Loucy (cell line): ENCODE measurements around the gene SLC26A11.

Experiments
- H2AFZ ChIP-seq: fragments of 200-600 bp; sonication (generic); 2 replicates; pipeline ENCODE4 v1.6.0; 2016; ENCODE audit warnings: antibody characterized with exemption, mild to moderate bottlenecking, low read length, moderate library complexity
- H3F3A ChIP-seq: fragments of 200-600 bp; 2 replicates; pipeline ENCODE4 v1.6.0; 2016; ENCODE audit warnings: antibody characterized with exemption, low read depth, mild to moderate bottlenecking
- H3K27me3 ChIP-seq: fragments of 200-600 bp; sonication (generic); 2 replicates; pipeline ENCODE4 v1.6.1; 2014; ENCODE audit warnings: low read length, mild to moderate bottlenecking; ENCODE audit not compliant: insufficient read depth, poor library complexity, severe bottlenecking
- H3K36me3 ChIP-seq: fragments of 200-600 bp; sonication (generic); 2 replicates; pipeline ENCODE4 v1.6.1; 2016; ENCODE audit warnings: low read length; ENCODE audit not compliant: insufficient read depth
- H3K4me1 ChIP-seq: fragments of 200-600 bp; sonication (generic); 2 replicates; pipeline ENCODE4 v1.5.1; 2014; ENCODE audit warnings: low read length, mild to moderate bottlenecking; ENCODE audit not compliant: insufficient read depth, poor library complexity, severe bottlenecking
- H3K4me2 ChIP-seq: fragments of 200-600 bp; sonication (generic); 2 replicates; pipeline ENCODE4 v1.6.0; 2014; ENCODE audit warnings: antibody characterized with exemption, low read length, low read depth, mild to moderate bottlenecking; ENCODE audit not compliant: poor library complexity, severe bottlenecking
- H3K4me3 ChIP-seq: fragments of 200-600 bp; sonication (generic); 2 replicates; pipeline ENCODE4 v1.5.1; 2014; ENCODE audit warnings: low read length, mild to moderate bottlenecking, mixed read lengths; ENCODE audit not compliant: poor library complexity, severe bottlenecking
- H3K79me2 ChIP-seq: fragments of 200-600 bp; sonication (generic); 2 replicates; pipeline ENCODE4 v1.6.1; 2014; ENCODE audit warnings: low read length; ENCODE audit not compliant: insufficient read depth
- H3K9ac ChIP-seq: fragments of 200-600 bp; sonication (generic); 2 replicates; pipeline ENCODE4 v1.6.0; 2014; ENCODE audit warnings: mild to moderate bottlenecking, low read depth, low read length, moderate library complexity; ENCODE audit not compliant: poor library complexity, severe bottlenecking
- H3K9me2 ChIP-seq: fragments of 200-600 bp; sonication (generic); replicated peaks from 2 replicates; pipeline ENCODE4 v1.6.1; 2016; ENCODE audit warnings: low read depth, low read length, mixed read lengths
- H3K9me3 ChIP-seq: fragments of 200-600 bp; sonication (generic); 2 replicates; pipeline ENCODE4 v1.6.1; 2014; ENCODE audit warnings: mild to moderate bottlenecking, antibody characterized with exemption, low read length, low read depth; ENCODE audit not compliant: insufficient read depth
- H4K20me1 ChIP-seq: fragments of 200-600 bp; sonication (generic); 2 replicates; pipeline ENCODE4 v1.6.0; 2014; ENCODE audit warnings: antibody characterized with exemption, low read length, mild to moderate bottlenecking; ENCODE audit not compliant: insufficient read depth, poor library complexity, severe bottlenecking
- EZH2phosphoT487 ChIP-seq: fragments of 200-600 bp; IDR thresholded peaks from 2 replicates; pipeline ENCODE4 v1.6.1; 2018; ENCODE audit warnings: antibody characterized with exemption, mild to moderate bottlenecking, moderate library complexity, borderline replicate concordance
- TF ChIP-seq, protein P1 (sequence below): fragments of 200-600 bp; sonication (generic); conservative IDR thresholded peaks from 2 replicates; pipeline ENCODE4 v1.5.1; 2014; ENCODE audit warnings: mild to moderate bottlenecking, antibody characterized with exemption, low read length

Gene SLC26A11

DNA sequence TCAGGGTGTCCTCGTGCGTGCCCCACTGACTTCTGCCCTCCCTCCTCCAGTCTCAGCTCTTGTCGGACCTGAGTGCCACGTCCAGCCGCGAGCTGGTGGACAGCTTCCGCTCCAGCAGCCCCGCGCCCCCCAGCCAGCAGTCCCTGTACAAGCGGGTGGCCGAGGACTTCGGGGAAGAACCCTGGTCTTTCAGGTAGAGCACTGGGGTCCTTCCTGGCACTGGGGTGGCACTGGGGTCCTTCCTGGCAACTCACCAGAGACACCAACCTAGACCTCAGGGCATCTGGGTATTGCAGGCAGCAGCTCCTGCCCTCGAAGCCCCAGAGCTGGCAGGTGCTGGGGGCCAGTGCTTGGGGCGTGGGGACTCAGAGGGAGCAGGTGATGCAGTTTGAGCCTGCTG, 25.1 kb upstream of the SLC26A11 start:
- Histone ChIP-seq H3K4me2 (no peak overlapping the region), H4K20me1 (no peaks in the 10 kb centered on the region), H3K4me1 (no peaks in the 10 kb centered on the region), H3K9me2 (no peaks in the 10 kb centered on the region), H3K36me3 (no peaks in the 10 kb centered on the region), H2AFZ (no peak overlapping the region), H3K79me2 (no peaks in the 10 kb centered on the region), H3K9me3 (no peaks in the 10 kb centered on the region), H3K4me3 (no peak overlapping the region), H3K27me3 (no peaks in the 10 kb centered on the region), H3F3A (no peaks in the 10 kb centered on the region), H3K9ac (no peak overlapping the region)
- no peak for TF ChIP-seq EZH2phosphoT487
- TF ChIP-seq, protein P1, sequence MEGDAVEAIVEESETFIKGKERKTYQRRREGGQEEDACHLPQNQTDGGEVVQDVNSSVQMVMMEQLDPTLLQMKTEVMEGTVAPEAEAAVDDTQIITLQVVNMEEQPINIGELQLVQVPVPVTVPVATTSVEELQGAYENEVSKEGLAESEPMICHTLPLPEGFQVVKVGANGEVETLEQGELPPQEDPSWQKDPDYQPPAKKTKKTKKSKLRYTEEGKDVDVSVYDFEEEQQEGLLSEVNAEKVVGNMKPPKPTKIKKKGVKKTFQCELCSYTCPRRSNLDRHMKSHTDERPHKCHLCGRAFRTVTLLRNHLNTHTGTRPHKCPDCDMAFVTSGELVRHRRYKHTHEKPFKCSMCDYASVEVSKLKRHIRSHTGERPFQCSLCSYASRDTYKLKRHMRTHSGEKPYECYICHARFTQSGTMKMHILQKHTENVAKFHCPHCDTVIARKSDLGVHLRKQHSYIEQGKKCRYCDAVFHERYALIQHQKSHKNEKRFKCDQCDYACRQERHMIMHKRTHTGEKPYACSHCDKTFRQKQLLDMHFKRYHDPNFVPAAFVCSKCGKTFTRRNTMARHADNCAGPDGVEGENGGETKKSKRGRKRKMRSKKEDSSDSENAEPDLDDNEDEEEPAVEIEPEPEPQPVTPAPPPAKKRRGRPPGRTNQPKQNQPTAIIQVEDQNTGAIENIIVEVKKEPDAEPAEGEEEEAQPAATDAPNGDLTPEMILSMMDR: no peak

DNA sequence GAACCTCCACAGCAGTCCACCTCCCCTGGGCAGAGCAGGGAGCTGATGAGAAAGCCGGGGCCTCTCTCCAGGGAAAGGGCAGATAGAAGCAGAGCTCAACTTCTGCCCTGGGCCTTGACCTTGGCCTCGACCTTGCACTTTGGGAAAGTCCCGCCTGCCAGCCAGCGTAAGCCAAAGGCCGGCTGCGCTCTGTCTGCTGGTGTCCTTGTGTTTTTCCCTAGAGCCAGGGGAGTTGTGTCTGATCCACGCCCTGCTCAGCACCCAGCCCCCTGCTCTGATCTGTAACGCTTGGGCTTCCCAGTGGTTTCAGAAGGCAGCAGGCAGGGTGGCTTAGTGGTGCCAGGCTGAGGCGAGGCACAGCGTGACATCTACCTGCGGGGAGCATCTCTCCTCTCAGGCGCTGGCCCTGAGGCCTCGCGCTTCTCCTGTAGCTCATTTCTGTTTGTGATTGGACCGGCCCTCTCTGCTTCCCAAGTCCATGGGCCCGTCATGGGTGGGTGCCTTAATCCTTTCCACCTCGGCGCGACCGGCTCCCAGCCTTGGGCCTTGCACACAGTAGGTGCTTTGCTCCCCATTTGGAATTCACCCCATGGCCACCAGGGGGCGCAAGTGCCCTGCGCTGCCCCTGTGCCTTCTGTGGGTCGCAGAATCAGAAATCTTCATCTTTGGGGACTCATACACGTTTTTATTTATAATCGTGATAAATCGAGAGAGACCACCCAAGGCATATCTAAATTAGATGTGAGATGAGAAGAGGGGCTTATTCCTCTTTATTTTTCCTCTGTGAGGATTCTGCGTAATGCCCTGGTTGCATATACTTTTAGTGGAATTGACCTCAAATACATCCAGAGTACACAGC, 24.3 kb upstream of the SLC26A11 start:
- Histone ChIP-seq H3K9ac (no peak overlapping the region), H4K20me1 (no peaks in the 10 kb centered on the region)
- no peak for TF ChIP-seq EZH2phosphoT487
- TF ChIP-seq, protein P1: peak; percentile 99

DNA sequence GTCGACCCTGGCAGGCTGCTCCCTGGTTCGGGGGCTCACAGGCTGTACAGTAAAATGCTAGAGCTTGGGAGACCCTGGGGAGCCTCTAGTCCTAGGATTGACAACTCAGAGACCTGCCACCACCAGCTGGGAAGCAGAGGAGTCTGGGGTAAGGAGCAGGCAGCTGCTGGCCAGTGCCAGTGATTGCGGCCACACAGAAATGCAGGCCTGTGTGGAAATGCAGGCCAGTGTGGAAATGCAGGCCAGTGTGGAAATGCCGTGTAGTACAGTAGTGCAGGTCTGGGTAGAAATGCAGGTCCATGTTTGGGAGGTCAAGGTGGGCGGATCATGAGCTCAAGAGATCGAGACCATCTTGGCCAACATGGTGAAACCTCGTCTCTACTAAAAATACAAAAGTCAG, 23.6 kb upstream of the SLC26A11 start:
- H3K4me1 ChIP-seq: no peaks in the 10 kb centered on the region
- H3K79me2 ChIP-seq: no peaks in the 10 kb centered on the region
- H4K20me1 ChIP-seq: no peaks in the 10 kb centered on the region
- H3K4me3 ChIP-seq: no peak overlapping the region
- H3K27me3 ChIP-seq: no peaks in the 10 kb centered on the region
- no peaks in the 10 kb centered on the region for H3K36me3 ChIP-seq
- no peak overlapping the region for H2AFZ ChIP-seq
- no peaks in the 10 kb centered on the region for H3K9me2 ChIP-seq
- no peaks in the 10 kb centered on the region for H3K9me3 ChIP-seq
- H3K9ac ChIP-seq: no peak overlapping the region
- no peaks in the 10 kb centered on the region for H3F3A ChIP-seq
- no peak overlapping the region for H3K4me2 ChIP-seq
- no peak for TF ChIP-seq EZH2phosphoT487
- TF ChIP-seq, protein P1: no peak

More for the DNA sequence above, 24.3 kb upstream of the SLC26A11 start:
- Histone ChIP-seq H3F3A (no peaks in the 10 kb centered on the region), H3K4me3 (no peak overlapping the region), H3K9me3 (no peaks in the 10 kb centered on the region), H3K36me3 (no peaks in the 10 kb centered on the region), H3K79me2 (no peaks in the 10 kb centered on the region), H3K4me2 (no peak overlapping the region), H2AFZ (no peak overlapping the region), H3K27me3 (no peaks in the 10 kb centered on the region), H3K9me2 (no peaks in the 10 kb centered on the region), H3K4me1 (no peaks in the 10 kb centered on the region)
